ENCODE results near the gene VAMP5. TPM values are rescaled to one million over a fixed set of nuclear protein-coding genes. Genes with fewer than 3 reads are reported as not detected.

The VAMP5 gene
- total RNA-seq, 1 experiment from 2014 or later: 15.1 TPM

DNA sequence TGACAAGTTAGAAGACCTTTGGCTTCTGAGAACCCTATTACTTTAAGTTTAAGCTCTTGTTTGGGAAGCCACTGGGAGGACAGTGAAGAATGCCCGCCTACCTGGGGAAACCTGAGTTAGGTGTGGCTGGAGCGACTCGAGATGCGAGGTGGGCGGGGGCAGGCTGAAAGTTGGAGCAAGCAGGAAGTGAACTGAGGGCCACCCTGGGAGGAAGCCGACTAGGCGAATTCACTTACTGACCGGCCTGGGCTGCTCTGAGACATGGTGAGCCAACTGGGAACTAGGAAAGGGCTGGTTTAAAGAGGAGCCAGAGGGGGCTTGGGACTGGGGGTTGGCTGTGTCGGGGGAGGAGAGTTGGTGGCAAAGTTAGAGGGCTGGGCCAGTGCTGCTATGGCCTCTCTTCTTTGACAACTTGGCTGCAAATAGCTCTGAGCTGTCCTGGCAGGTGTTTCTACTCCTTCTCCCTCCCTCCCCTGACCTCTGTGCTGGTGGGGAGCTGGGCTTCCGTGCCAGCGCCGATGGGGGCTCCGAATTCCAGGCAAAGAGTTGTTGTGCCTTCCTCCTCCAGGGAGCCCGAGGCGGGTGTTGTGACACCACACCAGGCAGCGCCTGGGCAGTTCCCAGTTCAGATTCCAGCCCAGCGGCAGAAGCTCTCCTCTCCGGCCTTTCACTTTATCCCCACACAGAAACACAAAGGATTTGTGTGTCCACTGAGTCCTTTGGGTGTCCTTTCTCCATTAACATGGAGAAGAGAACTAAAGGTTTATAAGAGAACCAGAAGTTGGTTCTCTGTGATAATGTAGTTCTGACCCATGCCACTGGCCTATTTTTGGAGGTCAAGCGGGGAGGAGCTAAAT lies 6.6 kb upstream of the VAMP5 start, which contains the start of gene VAMP8:
Gene VAMP8 (plus strand): TSS at position 201 of the 857 bp plus-strand sequence. CDS start 61 bp downstream, at position 262.
- Mint-ChIP-seq H3K4me1 (ENCODE audit: low read depth, unreplicated experiment) (peaks cover 17% of the 10 kb centered on the region), H3K27ac (ENCODE audit: unreplicated experiment) (peak within 1 kb of the TSS; percentile 93), H3K4me3 (ENCODE audit: unreplicated experiment) (peak within 1 kb of the TSS; percentile 90), H3K9me3 (ENCODE audit: unreplicated experiment) (no peaks in the 10 kb centered on the region), H3K27me3 (ENCODE audit: insufficient read depth, unreplicated experiment) (no peaks in the 10 kb centered on the region), H3K36me3 (ENCODE audit: insufficient read depth, unreplicated experiment) (peaks cover 13% of the 10 kb centered on the region)
- TF ChIP-seq, protein P1, sequence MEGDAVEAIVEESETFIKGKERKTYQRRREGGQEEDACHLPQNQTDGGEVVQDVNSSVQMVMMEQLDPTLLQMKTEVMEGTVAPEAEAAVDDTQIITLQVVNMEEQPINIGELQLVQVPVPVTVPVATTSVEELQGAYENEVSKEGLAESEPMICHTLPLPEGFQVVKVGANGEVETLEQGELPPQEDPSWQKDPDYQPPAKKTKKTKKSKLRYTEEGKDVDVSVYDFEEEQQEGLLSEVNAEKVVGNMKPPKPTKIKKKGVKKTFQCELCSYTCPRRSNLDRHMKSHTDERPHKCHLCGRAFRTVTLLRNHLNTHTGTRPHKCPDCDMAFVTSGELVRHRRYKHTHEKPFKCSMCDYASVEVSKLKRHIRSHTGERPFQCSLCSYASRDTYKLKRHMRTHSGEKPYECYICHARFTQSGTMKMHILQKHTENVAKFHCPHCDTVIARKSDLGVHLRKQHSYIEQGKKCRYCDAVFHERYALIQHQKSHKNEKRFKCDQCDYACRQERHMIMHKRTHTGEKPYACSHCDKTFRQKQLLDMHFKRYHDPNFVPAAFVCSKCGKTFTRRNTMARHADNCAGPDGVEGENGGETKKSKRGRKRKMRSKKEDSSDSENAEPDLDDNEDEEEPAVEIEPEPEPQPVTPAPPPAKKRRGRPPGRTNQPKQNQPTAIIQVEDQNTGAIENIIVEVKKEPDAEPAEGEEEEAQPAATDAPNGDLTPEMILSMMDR (IDR thresholded peaks at IDR 0.05; ENCODE audit: insufficient read depth in 1 of 2, low read depth in 1 of 2, low read length in 1 of 2, severe bottlenecking in 1 of 2, unreplicated experiment in 1 of 2): no peak
- H3K9me3 ChIP-seq: no peaks in the 10 kb centered on the region
- no peaks in the 10 kb centered on the region for H3K27me3 ChIP-seq (replicated peaks; ENCODE audit: control insufficient read depth, insufficient read depth, low read length)
- CTCF ChIA-PET: interaction anchor here (0.6 to 1.8 kb wide), 6 partner anchors 10 to 501 kb away, joined by 3 to 15 read pairs (median 4); partner anchors contain the start of gene GGCX
- POLR2A ChIA-PET: interaction anchor here (0.6 to 2.3 kb wide), 15 partner anchors 10 to 196 kb away, joined by 3 to 24 read pairs (median 4); partner anchors contain the start of genes C2orf68, GGCX, MAT2A and RNF181
- H3K4me3 ChIP-seq (ENCODE audit: low read depth, low read length): peak within 1 kb of the TSS; percentile 67
- no peaks in the 10 kb centered on the region; the same call in 1 of the 2 replicates for H3K36me3 ChIP-seq (ENCODE audit: control insufficient read depth, insufficient read depth, low read length)
- DNase-seq: peak; percentile 87 to 89
- peaks cover 14% of the 10 kb centered on the region for H3K4me1 ChIP-seq
- BruUV-seq (replicated peaks): TSS peak; percentile 50
- intact Hi-C loops (cut with micrococcal nuclease; ENCODE audit: unreplicated experiment): loop anchor here (1.0 kb wide), 2 partner anchors 8 to 16 kb away; partner anchors contain the start of gene GGCX

DNA sequence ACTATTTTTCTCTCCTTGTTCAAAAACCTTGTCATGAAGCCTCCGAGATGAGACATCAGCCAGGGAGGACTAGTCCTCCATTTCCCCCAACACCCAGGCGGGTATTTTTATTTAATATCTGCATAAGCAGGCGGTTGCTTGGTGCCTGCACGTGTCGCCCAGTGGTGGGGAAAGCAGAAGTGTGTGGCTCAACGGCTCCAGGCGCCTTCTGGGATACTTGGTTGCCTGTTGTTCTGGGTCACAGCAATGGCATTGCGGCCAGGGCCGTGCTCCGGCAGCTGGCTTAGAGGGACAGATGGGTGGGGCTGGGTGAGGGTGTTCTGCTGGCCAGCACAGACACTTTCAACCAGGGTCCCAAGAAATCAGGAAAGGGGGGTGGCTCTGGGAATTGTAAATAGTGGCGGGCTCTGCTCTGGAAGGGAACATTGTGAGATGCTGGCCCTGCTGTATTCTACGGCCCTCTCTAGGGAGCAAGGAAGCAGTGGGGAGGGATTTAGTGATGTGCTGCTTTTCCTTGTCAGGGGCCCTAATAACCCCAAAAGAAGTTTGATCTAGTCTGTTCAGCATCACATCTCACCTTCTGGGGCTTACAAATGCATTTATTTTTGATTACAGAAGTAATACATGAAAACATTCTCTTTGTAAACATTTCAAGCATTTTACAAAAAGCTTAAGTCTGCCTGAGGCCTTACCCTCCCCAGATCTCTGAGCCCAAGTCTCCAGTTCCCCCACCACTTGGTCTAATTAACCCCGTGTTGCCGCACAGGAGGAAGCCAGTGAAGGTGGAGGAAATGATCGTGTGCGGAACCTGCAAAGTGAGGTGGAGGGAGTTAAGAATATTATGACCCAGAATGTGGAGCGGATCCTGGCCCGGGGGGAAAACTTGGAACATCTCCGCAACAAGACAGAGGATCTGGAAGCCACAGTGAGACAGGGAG lies 5.7 kb upstream of the VAMP5 start:
- Histone ChIP-seq H3K9me3 (no peaks in the 10 kb centered on the region), H3K4me3 (ENCODE audit: low read depth, low read length) (peak overlapping the region; percentile 67), H3K36me3 (ENCODE audit: control insufficient read depth, insufficient read depth, low read length) (no peaks in the 10 kb centered on the region; the same call in 1 of the 2 replicates), H3K27me3 (replicated peaks; ENCODE audit: control insufficient read depth, insufficient read depth, low read length) (no peaks in the 10 kb centered on the region), H3K4me1 (peaks cover 14% of the 10 kb centered on the region)
- intact Hi-C loops (cut with micrococcal nuclease; ENCODE audit: unreplicated experiment): no loop called here
- TF ChIP-seq, protein P1 (IDR thresholded peaks at IDR 0.05; ENCODE audit: insufficient read depth in 1 of 2, low read depth in 1 of 2, low read length in 1 of 2, severe bottlenecking in 1 of 2, unreplicated experiment in 1 of 2): no peak
- Mint-ChIP-seq H3K36me3 (ENCODE audit: insufficient read depth, unreplicated experiment) (peaks cover 13% of the 10 kb centered on the region), H3K27ac (ENCODE audit: unreplicated experiment) (peak overlapping the region; percentile 93), H3K9me3 (ENCODE audit: unreplicated experiment) (no peaks in the 10 kb centered on the region), H3K4me1 (ENCODE audit: low read depth, unreplicated experiment) (peaks cover 13% of the 10 kb centered on the region), H3K27me3 (ENCODE audit: insufficient read depth, unreplicated experiment) (no peaks in the 10 kb centered on the region), H3K4me3 (ENCODE audit: unreplicated experiment) (peak overlapping the region; percentile 90)
- ChIA-PET CTCF (interaction anchor here (0.6 to 1.8 kb wide), 4 partner anchors 9 to 502 kb away, joined by 3 to 15 read pairs (median 4); partner anchors contain the start of gene GGCX), POLR2A (interaction anchor here (0.6 to 2.3 kb wide), 9 partner anchors 9 to 160 kb away, joined by 3 to 24 read pairs (median 5); partner anchors contain the start of genes C2orf68, GGCX, MAT2A and RNF181)
- no peak for DNase-seq
- no TSS peak for BruUV-seq (replicated peaks)
